Measurements from ENCODE around the gene NPHS1. TPM values are rescaled to one million over a fixed set of nuclear protein-coding genes. Genes with fewer than 3 reads are reported as not detected.
"Not testable (repeated sequence)": the region's sequence is repeated elsewhere in the genome, so short reads cannot be mapped to it uniquely, and the experiment has no call there.

Gene NPHS1
- polyA plus RNA-seq, 3 donors = not detected

GRCh38 chr19:35871611-35872010 lies 19.3 kb upstream of the NPHS1 start:
- Mint-ChIP-seq H3K9me3 (peaks cover 7 to 22% (median 10%) of the 10 kb centered on the region in 7 donors), H3K4me1 (peaks cover 15% of the 10 kb centered on the region), H3K27ac (no peak overlapping the region), H3K36me3 (peaks cover 0 to 6% of the 10 kb centered on the region in 2 donors), H3K4me3 (no peak overlapping the region), H3K27me3 (ENCODE audit: low read depth in 3 of 3) (peaks cover 39 to 53% (median 46%) of the 10 kb centered on the region in 3 donors)
- peaks cover 0 to 9% of the 10 kb centered on the region in 2 donors for H3K9me3 ChIP-seq (replicated peaks in 1 of 2; ENCODE audit: control insufficient read depth in 1 of 2, insufficient read depth in 1 of 2, low read length in 2 of 2)
- H3K27ac ChIP-seq (ENCODE audit: low read depth in 1 of 2, low read length in 2 of 2) = no peak overlapping the region
- WGBS (ENCODE audit: insufficient coverage) = no CpG with 5 or more reads among the region's 12 CpGs
- no peak overlapping the region for H2AFZ ChIP-seq (ENCODE audit: insufficient read depth, low read depth, low read length, poor library complexity, severe bottlenecking)
- H3K36me3 ChIP-seq (replicated peaks in 1 of 2; ENCODE audit: control insufficient read depth in 1 of 2, insufficient read depth in 2 of 2, low read length in 2 of 2) = no peaks in the 10 kb centered on the region
- no peak for TF ChIP-seq CTCF (IDR thresholded peaks at IDR 0.05)
- no peaks in the 10 kb centered on the region for H3K79me2 ChIP-seq (ENCODE audit: insufficient read depth, low read length)
- H3K27me3 ChIP-seq (ENCODE audit: control insufficient read depth in 2 of 2, insufficient read depth in 2 of 2, low read length in 2 of 2) = peaks cover 27 to 46% of the 10 kb centered on the region in 2 donors
- intact Hi-C loops (cut with micrococcal nuclease) = loop anchor here in 1 of 2 donors (10.0 kb wide), 1 partner anchor 97 kb away; the partner anchor contains the start of gene ARHGAP33
- DNase-seq = no peak
- H3K9ac ChIP-seq (ENCODE audit: insufficient read depth, low read length, poor library complexity, severe bottlenecking) = no peak overlapping the region
- H3K4me1 ChIP-seq (ENCODE audit: control insufficient read depth in 1 of 2, insufficient read depth in 2 of 2, low read length in 2 of 2) = peaks cover 16 to 23% of the 10 kb centered on the region in 2 donors
- no peaks in the 10 kb centered on the region for H4K20me1 ChIP-seq (ENCODE audit: insufficient read depth, low read length)
- H3K4me2 ChIP-seq (replicated peaks; ENCODE audit: extremely low read depth, low read length, poor library complexity, severe bottlenecking) = no peak overlapping the region
- H3K4me3 ChIP-seq (replicated peaks in 1 of 3; ENCODE audit: low read depth in 2 of 3, low read length in 3 of 3) = no peak overlapping the region

- peaks cover 15% of the 10 kb centered on the region for H3K4me1 Mint-ChIP-seq
- H3K4me2 ChIP-seq (replicated peaks; ENCODE audit: extremely low read depth, low read length, poor library complexity, severe bottlenecking) = no peak overlapping the region
- H3K79me2 ChIP-seq (ENCODE audit: insufficient read depth, low read length) = no peaks in the 10 kb centered on the region
- H3K36me3 ChIP-seq (replicated peaks in 1 of 2; ENCODE audit: control insufficient read depth in 1 of 2, insufficient read depth in 2 of 2, low read length in 2 of 2) = no peaks in the 10 kb centered on the region
- H2AFZ ChIP-seq (ENCODE audit: insufficient read depth, low read depth, low read length, poor library complexity, severe bottlenecking) = no peak overlapping the region
- intact Hi-C loops (cut with micrococcal nuclease) = loop anchor here in 1 of 2 donors (10.0 kb wide), 1 partner anchor 96 kb away; the partner anchor contains the start of gene ARHGAP33
- peaks cover 16 to 23% of the 10 kb centered on the region in 2 donors for H3K4me1 ChIP-seq (ENCODE audit: control insufficient read depth in 1 of 2, insufficient read depth in 2 of 2, low read length in 2 of 2)
- no peak for TF ChIP-seq CTCF (IDR thresholded peaks at IDR 0.05)
- no peak overlapping the region for H3K27ac Mint-ChIP-seq
- peaks cover 27 to 49% of the 10 kb centered on the region in 2 donors for H3K27me3 ChIP-seq (ENCODE audit: control insufficient read depth in 2 of 2, insufficient read depth in 2 of 2, low read length in 2 of 2)
- peaks cover 44 to 59% (median 48%) of the 10 kb centered on the region in 3 donors for H3K27me3 Mint-ChIP-seq (ENCODE audit: low read depth in 3 of 3)
- no peak overlapping the region for H3K9ac ChIP-seq (ENCODE audit: insufficient read depth, low read length, poor library complexity, severe bottlenecking)
- peak overlapping the region in 1 of 2 donors; percentile 74 for H3K4me3 Mint-ChIP-seq
- H3K27ac ChIP-seq (ENCODE audit: low read depth in 1 of 2, low read length in 2 of 2) = no peak overlapping the region
- peaks cover 0 to 6% of the 10 kb centered on the region in 2 donors for H3K36me3 Mint-ChIP-seq
- H3K9me3 ChIP-seq (replicated peaks in 1 of 2; ENCODE audit: control insufficient read depth in 1 of 2, insufficient read depth in 1 of 2, low read length in 2 of 2) = peaks cover 0 to 9% of the 10 kb centered on the region in 2 donors
- 80% methylated on average over 1 of the region's 12 CpGs for WGBS (ENCODE audit: insufficient coverage)
- H3K9me3 Mint-ChIP-seq = peaks cover 8 to 22% (median 10%) of the 10 kb centered on the region in 7 donors
- DNase-seq = no peak
- H3K4me3 ChIP-seq (replicated peaks in 1 of 3; ENCODE audit: low read depth in 2 of 3, low read length in 3 of 3) = no peak overlapping the region
- no peaks in the 10 kb centered on the region for H4K20me1 ChIP-seq (ENCODE audit: insufficient read depth, low read length)
These were observed 18.5 kb upstream of the NPHS1 start for GRCh38 chr19:35870798-35871197.

GRCh38 chr19:35870124-35870736 lies 17.9 kb upstream of the NPHS1 start:
- Histone ChIP-seq H3K4me2 (replicated peaks; ENCODE audit: extremely low read depth, low read length, poor library complexity, severe bottlenecking) (peak overlapping the region; percentile 51), H2AFZ (ENCODE audit: insufficient read depth, low read depth, low read length, poor library complexity, severe bottlenecking) (peak overlapping the region; percentile 4), H3K27me3 (ENCODE audit: control insufficient read depth in 2 of 2, insufficient read depth in 2 of 2, low read length in 2 of 2) (peaks cover 27 to 52% of the 10 kb centered on the region in 2 donors), H3K4me1 (ENCODE audit: control insufficient read depth in 1 of 2, insufficient read depth in 2 of 2, low read length in 2 of 2) (peaks cover 16 to 23% of the 10 kb centered on the region in 2 donors), H3K4me3 (replicated peaks in 1 of 3; ENCODE audit: low read depth in 2 of 3, low read length in 3 of 3) (peak overlapping the region in 1 of 3 experiments; percentile 52)
- H3K9me3 ChIP-seq (replicated peaks in 1 of 2; ENCODE audit: control insufficient read depth in 1 of 2, insufficient read depth in 1 of 2, low read length in 2 of 2); H3K9ac ChIP-seq (ENCODE audit: insufficient read depth, low read length, poor library complexity, severe bottlenecking); H4K20me1 ChIP-seq (ENCODE audit: insufficient read depth, low read length); H3K79me2 ChIP-seq (ENCODE audit: insufficient read depth, low read length); H3K36me3 Mint-ChIP-seq; H3K27ac ChIP-seq (ENCODE audit: low read depth in 1 of 2, low read length in 2 of 2); H3K36me3 ChIP-seq (replicated peaks in 1 of 2; ENCODE audit: control insufficient read depth in 1 of 2, insufficient read depth in 2 of 2, low read length in 2 of 2): not testable (repeated sequence)
- Mint-ChIP-seq H3K4me1 (peaks cover 15% of the 10 kb centered on the region), H3K27ac (peak overlapping the region in 1 of 7 donors; percentile 19), H3K27me3 (ENCODE audit: low read depth in 3 of 3) (peaks cover 44 to 65% (median 52%) of the 10 kb centered on the region in 3 donors), H3K4me3 (peak overlapping the region; percentile 50 to 74), H3K9me3 (peaks cover 8 to 22% (median 10%) of the 10 kb centered on the region in 7 donors)
- 25% methylated on average over 18 of the region's 26 CpGs for WGBS (ENCODE audit: insufficient coverage)
- intact Hi-C loops (cut with micrococcal nuclease) = loop anchor here in 1 of 2 donors (10.0 kb wide), 1 partner anchor 95 kb away; the partner anchor contains the start of gene ARHGAP33
- peak; percentile 9 to 30 (median 19) for DNase-seq
